Measurements from ENCODE around the gene TGFB1I1.

GRCh38 chr16:31498493-31498892 lies 26.5 kb downstream of the TGFB1I1 start:
- TF ChIP-seq CTCF (conservative IDR thresholded peaks at IDR 0.05): no peak
- no peak for TF ChIP-seq ZFX (IDR thresholded peaks at IDR 0.05)

Data from C4-2B (cell line).